ENCODE measurements around the gene PTPN5. TPM values are rescaled to one million over a fixed set of nuclear protein-coding genes. Genes with fewer than 3 reads are reported as not detected.

The PTPN5 gene
- total and polyA plus RNA-seq, 10 donors, result 0.08 to 2.0 (median 0.26) TPM; not detected in 1

DNA sequence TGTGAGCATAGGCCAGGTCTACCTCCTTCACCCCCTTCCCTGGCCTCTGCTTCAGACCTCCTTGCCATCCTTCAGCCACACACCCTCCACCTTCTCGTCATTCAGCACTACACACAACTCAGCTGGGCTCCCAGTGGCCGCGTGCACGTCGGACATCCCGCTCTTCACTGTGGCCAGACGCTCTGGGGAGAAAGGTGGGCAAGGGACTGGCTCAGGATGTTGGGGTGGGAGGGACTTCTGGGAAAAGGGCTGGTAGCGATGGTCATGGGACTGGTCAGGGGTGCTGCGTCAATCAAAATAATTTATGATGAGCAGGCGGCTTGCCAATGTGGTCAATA lies 77.2 kb downstream of the PTPN5 start:
- TF ChIP-seq, protein P1, sequence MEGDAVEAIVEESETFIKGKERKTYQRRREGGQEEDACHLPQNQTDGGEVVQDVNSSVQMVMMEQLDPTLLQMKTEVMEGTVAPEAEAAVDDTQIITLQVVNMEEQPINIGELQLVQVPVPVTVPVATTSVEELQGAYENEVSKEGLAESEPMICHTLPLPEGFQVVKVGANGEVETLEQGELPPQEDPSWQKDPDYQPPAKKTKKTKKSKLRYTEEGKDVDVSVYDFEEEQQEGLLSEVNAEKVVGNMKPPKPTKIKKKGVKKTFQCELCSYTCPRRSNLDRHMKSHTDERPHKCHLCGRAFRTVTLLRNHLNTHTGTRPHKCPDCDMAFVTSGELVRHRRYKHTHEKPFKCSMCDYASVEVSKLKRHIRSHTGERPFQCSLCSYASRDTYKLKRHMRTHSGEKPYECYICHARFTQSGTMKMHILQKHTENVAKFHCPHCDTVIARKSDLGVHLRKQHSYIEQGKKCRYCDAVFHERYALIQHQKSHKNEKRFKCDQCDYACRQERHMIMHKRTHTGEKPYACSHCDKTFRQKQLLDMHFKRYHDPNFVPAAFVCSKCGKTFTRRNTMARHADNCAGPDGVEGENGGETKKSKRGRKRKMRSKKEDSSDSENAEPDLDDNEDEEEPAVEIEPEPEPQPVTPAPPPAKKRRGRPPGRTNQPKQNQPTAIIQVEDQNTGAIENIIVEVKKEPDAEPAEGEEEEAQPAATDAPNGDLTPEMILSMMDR (IDR thresholded peaks at IDR 0.05 in 8 of 11, conservative IDR thresholded peaks at IDR 0.05 in 3 of 11), result no peak
- TF ChIP-seq POLR2AphosphoS5 (IDR thresholded peaks at IDR 0.05), result no peak
- no peak for TF ChIP-seq POLR2A (IDR thresholded peaks at IDR 0.05)
- WGBS, 5 donors, result 76 to 91% (median 87%) methylated on average over 10 of the region's 10 CpGs

DNA sequence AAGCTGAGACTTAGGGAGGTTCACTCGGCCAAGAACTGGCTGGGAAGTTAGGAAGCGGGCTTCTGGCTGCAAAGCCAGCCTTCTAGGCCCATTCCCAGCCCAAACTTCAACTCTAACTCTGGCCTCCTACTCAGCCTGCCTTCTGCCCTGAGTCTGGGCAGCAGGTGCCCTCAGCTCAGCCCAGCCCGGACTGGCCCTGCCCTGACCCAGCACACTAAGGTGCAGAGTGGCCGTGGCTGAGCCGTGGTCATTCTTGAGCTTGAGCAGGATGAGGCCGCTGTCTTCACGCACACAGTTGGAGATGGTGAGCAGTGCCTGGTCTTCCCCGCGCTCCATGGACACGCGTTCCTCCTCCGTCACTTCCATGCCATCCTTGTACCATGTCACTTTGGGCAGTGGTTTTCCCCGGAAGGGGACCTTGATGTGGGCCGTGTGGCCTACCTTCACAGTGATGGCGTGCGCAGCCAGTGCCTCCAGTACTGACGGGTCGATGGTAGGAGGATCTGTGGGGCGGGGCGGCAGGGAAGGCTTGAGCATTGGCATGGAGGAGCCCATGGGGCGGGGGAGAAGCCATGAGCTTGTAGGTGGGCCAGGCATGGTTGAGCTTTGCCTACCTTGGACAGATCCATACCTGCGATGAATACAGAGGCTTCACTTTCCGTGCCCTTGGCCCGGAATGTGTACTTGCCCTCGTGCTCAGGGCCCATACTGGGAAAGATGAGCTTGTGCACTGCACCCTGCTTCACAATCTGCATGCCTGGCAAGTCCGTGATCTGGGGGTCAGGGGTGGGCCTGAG lies 77.8 kb downstream of the PTPN5 start:
- TF ChIP-seq POLR2AphosphoS5 (IDR thresholded peaks at IDR 0.05) (no peak), POLR2A (IDR thresholded peaks at IDR 0.05) (no peak)
- TF ChIP-seq, protein P1 (IDR thresholded peaks at IDR 0.05 in 8 of 11, conservative IDR thresholded peaks at IDR 0.05 in 3 of 11), result no peak
- intact Hi-C loops (cut with DNase I; ENCODE audit: low total_unique reads), result no loop called here
- WGBS, 5 donors, result 88 to 95% (median 91%) methylated on average over 21 to 26 of the region's 26 CpGs
- peak; percentile 65 for DNase-seq
- Histone ChIP-seq H3K9me3 (no peaks in the 10 kb centered on the region), H3K4me1 (no peaks in the 10 kb centered on the region), H3K27ac (no peak overlapping the region), H3K36me3 (no peaks in the 10 kb centered on the region), H3K27me3 (replicated peaks in 1 of 7) (no peaks in the 10 kb centered on the region), H3K4me3 (no peak overlapping the region)

More for the DNA sequence above, 77.2 kb downstream of the PTPN5 start:
- no peak overlapping the region for H3K4me3 ChIP-seq
- DNase-seq, result no peak
- no peaks in the 10 kb centered on the region for H3K27me3 ChIP-seq (replicated peaks in 1 of 7)
- H3K9me3 ChIP-seq, result no peaks in the 10 kb centered on the region
- intact Hi-C loops (cut with DNase I; ENCODE audit: low total_unique reads), result no loop called here
- H3K4me1 ChIP-seq, result no peaks in the 10 kb centered on the region
- H3K27ac ChIP-seq, result no peak overlapping the region
- no peaks in the 10 kb centered on the region for H3K36me3 ChIP-seq

DNA sequence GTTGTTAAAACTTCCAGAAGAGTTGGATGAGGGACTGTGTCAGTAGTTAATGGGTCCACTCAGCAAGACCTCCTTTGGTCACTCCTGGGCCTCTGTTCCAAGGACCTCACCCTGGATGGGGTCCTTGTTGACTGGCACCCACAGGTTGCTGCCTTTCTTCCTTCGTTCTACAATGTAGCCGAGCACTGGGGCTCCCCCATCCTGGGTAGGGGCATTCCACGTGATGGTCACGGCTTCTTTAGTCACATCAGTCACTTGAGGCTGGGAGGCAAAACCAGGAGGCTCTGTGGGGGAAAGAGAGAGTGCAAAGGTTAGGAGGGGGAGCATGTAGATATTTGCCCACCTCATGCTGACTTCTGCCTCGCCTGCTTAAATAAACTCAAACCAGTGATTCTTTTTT lies 81.1 kb downstream of the PTPN5 start:
- no peaks in the 10 kb centered on the region for H3K36me3 ChIP-seq
- TF ChIP-seq, protein P1 (IDR thresholded peaks at IDR 0.05 in 8 of 11, conservative IDR thresholded peaks at IDR 0.05 in 3 of 11), result no peak
- TF ChIP-seq POLR2AphosphoS5 (IDR thresholded peaks at IDR 0.05) (no peak), POLR2A (IDR thresholded peaks at IDR 0.05) (no peak)
- DNase-seq, result peak; percentile 48
- H3K27me3 ChIP-seq (replicated peaks in 1 of 7), result peaks cover 0 to 15% (median 0%) of the 10 kb centered on the region in 7 donors
- intact Hi-C loops (cut with DNase I; ENCODE audit: low total_unique reads), result no loop called here
- 72 to 92% (median 79%) methylated on average over 5 of the region's 5 CpGs for whole genome bisulfite sequencing, 5 donors
- H3K4me3 ChIP-seq, result no peak overlapping the region
- H3K9me3 ChIP-seq, result no peaks in the 10 kb centered on the region
- H3K4me1 ChIP-seq, result peaks cover 0 to 18% (median 15%) of the 10 kb centered on the region in 6 donors
- H3K27ac ChIP-seq, result no peak overlapping the region

DNA sequence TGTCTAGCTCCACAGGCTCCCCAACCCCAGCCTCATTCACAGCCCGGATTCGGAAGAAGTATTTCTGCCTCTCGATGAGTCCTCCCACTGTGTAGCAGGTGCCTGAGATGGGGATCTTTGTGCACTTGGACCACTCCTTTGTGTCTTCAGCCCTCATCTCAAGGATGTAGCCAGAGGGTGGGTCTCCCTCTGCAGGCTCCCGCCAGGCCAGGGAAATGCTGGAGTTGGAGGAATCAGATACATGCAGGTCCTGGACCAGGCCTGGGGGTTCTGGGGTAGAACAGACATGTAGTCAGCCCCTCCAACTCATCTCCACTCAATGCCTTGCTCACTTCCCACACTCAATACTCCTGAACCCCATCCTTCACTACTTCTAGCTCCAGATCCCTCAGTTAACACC lies 82.2 kb downstream of the PTPN5 start:
- peaks cover 0 to 29% (median 21%) of the 10 kb centered on the region in 6 donors for H3K4me1 ChIP-seq
- no peaks in the 10 kb centered on the region for H3K36me3 ChIP-seq
- H3K9me3 ChIP-seq, result no peaks in the 10 kb centered on the region
- WGBS, 5 donors, result 90 to 97% (median 93%) methylated on average over 4 of the region's 4 CpGs
- intact Hi-C loops (cut with DNase I; ENCODE audit: low total_unique reads), result no loop called here
- TF ChIP-seq, protein P1 (IDR thresholded peaks at IDR 0.05 in 8 of 11, conservative IDR thresholded peaks at IDR 0.05 in 3 of 11), result no peak
- no peak for TF ChIP-seq POLR2A (IDR thresholded peaks at IDR 0.05)
- TF ChIP-seq POLR2AphosphoS5 (IDR thresholded peaks at IDR 0.05), result no peak
- H3K4me3 ChIP-seq, result no peak overlapping the region
- H3K27me3 ChIP-seq (replicated peaks in 1 of 7), result peaks cover 0 to 16% (median 0%) of the 10 kb centered on the region in 7 donors
- H3K27ac ChIP-seq, result no peak overlapping the region
- DNase-seq, result peak; percentile 60
